H1 (cell line): ENCODE results near the gene SLC24A3. TPM values are rescaled to one million over a fixed set of nuclear protein-coding genes. Genes with fewer than 3 reads are reported as not detected.

Experiments used
- CTCF ChIA-PET: fragments of 300-600 bp; sonication (Branson Sonifier 250); formaldehyde crosslinking; loops from one replicate; lab custom pipeline; 2021; ENCODE audit not compliant: partially characterized antibody; lab: Charles Lee
- POLR2A ChIA-PET: fragments of 300-600 bp; sonication (Branson Sonifier 250); formaldehyde crosslinking; loops from one replicate; lab custom pipeline; 2021; ENCODE audit warnings: inconsistent platforms; ENCODE audit not compliant: partially characterized antibody; lab: Charles Lee
- DNase-seq, 2 experiments: peaks; one replicate each; pipeline versions ENCODE4 v3.0.0 to v3.0.0-alpha.2; 2010 to 2022; ENCODE audit warnings: low spot score in 2 of 2, low read depth in 1 of 2, mixed read lengths in 1 of 2
- FAIRE-seq: peaks from 2 replicates; lab custom pipeline; 2011; peaks lifted over from hg19 to GRCh38; lab: Jason Lieb, UNC
- H2AFZ ChIP-seq: 2 replicates; pipeline ENCODE4 v1.8.1; 2012; ENCODE audit warnings: low read length, inconsistent platforms
- H2AK5ac ChIP-seq: 2 replicates; pipeline ENCODE4 v1.6.1; 2013; ENCODE audit warnings: low read depth, low read length
- H2BK120ac ChIP-seq: replicated peaks from 2 replicates; pipeline ENCODE3; 2013; ENCODE audit warnings: low read depth, low read length, inconsistent platforms
- H2BK12ac ChIP-seq: 2 replicates; pipeline ENCODE4 v1.6.1; 2013; ENCODE audit warnings: low read depth, low read length
- H2BK15ac ChIP-seq: 2 replicates; pipeline ENCODE4 v1.6.1; 2013; ENCODE audit warnings: low read length
- H2BK20ac ChIP-seq: 2 replicates; pipeline ENCODE4 v1.6.1; 2013; ENCODE audit warnings: low read length
- H2BK5ac ChIP-seq: 2 replicates; pipeline ENCODE4 v1.6.1; 2013; ENCODE audit warnings: low read depth, low read length
- H3K14ac ChIP-seq: 2 replicates; pipeline ENCODE4 v1.6.1; 2013; ENCODE audit warnings: inconsistent platforms; ENCODE audit not compliant: insufficient read length
- H3K18ac ChIP-seq: 2 replicates; pipeline ENCODE4 v1.6.1; 2013; ENCODE audit warnings: low read length; ENCODE audit errors: extremely low read depth
- H3K23ac ChIP-seq: 2 replicates; pipeline ENCODE4 v1.6.1; 2013; ENCODE audit warnings: inconsistent platforms; ENCODE audit not compliant: insufficient read length
- H3K23me2 ChIP-seq: 2 replicates; pipeline ENCODE4 v1.6.1; 2013; ENCODE audit warnings: low read depth, low read length
- H3K27ac ChIP-seq: 2 replicates; pipeline ENCODE4 v1.6.1; 2011; ENCODE audit warnings: low read depth, low read length, inconsistent platforms
- H3K27me3 ChIP-seq, 4 experiments: replicated peaks in 1 of 4; 1 replicate in 1 of 4; 2 replicates in 3 of 4; pipeline versions ENCODE4 v1.6.1 to v1.8.1; 2011 to 2013; ENCODE audit warnings: low read length in 3 of 4, mild to moderate bottlenecking in 3 of 4, inconsistent platforms in 2 of 4, mixed read lengths in 2 of 4, moderate library complexity in 1 of 4; ENCODE audit not compliant: control insufficient read depth in 3 of 4, insufficient read depth in 3 of 4; ENCODE audit errors: extremely low read depth in 1 of 4
- H3K36me3 ChIP-seq, 4 experiments: 2 replicates each; pipeline versions ENCODE4 v1.6.1 to v1.8.1; 2011 to 2013; ENCODE audit warnings: mild to moderate bottlenecking in 4 of 4, low read length in 3 of 4, moderate library complexity in 2 of 4, control low read depth in 1 of 4, inconsistent platforms in 1 of 4; ENCODE audit not compliant: insufficient read depth in 4 of 4, control insufficient read depth in 2 of 4
- H3K4ac ChIP-seq: replicated peaks from 2 replicates; pipeline ENCODE3; 2013; ENCODE audit warnings: low read length, low read depth, mixed read lengths, inconsistent platforms; ENCODE audit not compliant: insufficient read length
- H3K4me1 ChIP-seq, 4 experiments: replicated peaks in 1 of 4; 1 replicate in 1 of 4; 2 replicates in 3 of 4; pipeline versions ENCODE4 v1.6.1 to v1.8.1; 2011 to 2013; ENCODE audit warnings: low read length in 3 of 4, inconsistent platforms in 2 of 4, mixed read lengths in 1 of 4; ENCODE audit not compliant: insufficient read depth in 4 of 4, control insufficient read depth in 3 of 4
- H3K4me2 ChIP-seq, 2 experiments: 2 replicates each; pipeline versions ENCODE4 v1.6.1 to v1.8.1; 2011 to 2013; ENCODE audit warnings: low read depth in 2 of 2, low read length in 2 of 2, control low read depth in 1 of 2, inconsistent platforms in 1 of 2, mild to moderate bottlenecking in 1 of 2; ENCODE audit not compliant: insufficient read depth in 1 of 2
- H3K4me3 ChIP-seq, 4 experiments: fragments of 200-600, 300-600 bp in 1 of 4; sonication (generic), shearing (Covaris generic), sonication (Bioruptor Twin) in 1 of 4; 2 replicates each; pipeline versions ENCODE4 v1.5.1 to v1.8.1; 2011 to 2016; ENCODE audit warnings: low read length in 4 of 4, low read depth in 3 of 4, control low read depth in 2 of 4, inconsistent platforms in 2 of 4, mild to moderate bottlenecking in 2 of 4, mixed read lengths in 1 of 4, moderate library complexity in 1 of 4; ENCODE audit not compliant: insufficient read depth in 2 of 4; ENCODE audit errors: extremely low read depth in 1 of 4
- H3K56ac ChIP-seq: replicated peaks from 2 replicates; pipeline ENCODE3; 2013; ENCODE audit warnings: low read depth, mild to moderate bottlenecking, mixed read lengths, low read length, inconsistent platforms; ENCODE audit not compliant: insufficient read length
- H3K79me1 ChIP-seq: 2 replicates; pipeline ENCODE4 v1.6.1; 2013; ENCODE audit warnings: low read depth, low read length, control low read depth
- H3K79me2 ChIP-seq, 2 experiments: 2 replicates each; pipeline versions ENCODE4 v1.6.1 to v1.8.1; 2012 to 2013; ENCODE audit warnings: low read length in 2 of 2, mild to moderate bottlenecking in 2 of 2, inconsistent platforms in 1 of 2; ENCODE audit not compliant: insufficient read depth in 2 of 2, control insufficient read depth in 1 of 2
- H3K9ac ChIP-seq, 4 experiments: replicated peaks in 1 of 4; 1 replicate in 1 of 4; 2 replicates in 3 of 4; pipeline versions ENCODE4 v1.6.1 to v1.8.1; 2011 to 2013; ENCODE audit warnings: low read depth in 3 of 4, low read length in 3 of 4, control low read depth in 2 of 4, mild to moderate bottlenecking in 2 of 4, moderate library complexity in 2 of 4, inconsistent platforms in 1 of 4; ENCODE audit errors: extremely low read depth in 1 of 4
- H3K9me3 ChIP-seq, 2 experiments: 2 replicates each; pipeline versions ENCODE4 v1.6.1 to v1.8.1; 2012 to 2013; ENCODE audit warnings: mild to moderate bottlenecking in 2 of 2, moderate library complexity in 2 of 2, control low read depth in 1 of 2, inconsistent platforms in 1 of 2, low read depth in 1 of 2, low read length in 1 of 2, mixed read lengths in 1 of 2; ENCODE audit not compliant: insufficient read depth in 2 of 2
- H4K20me1 ChIP-seq, 2 experiments: replicated peaks in 1 of 2; 2 replicates each; pipeline versions ENCODE3 to v1.8.1; 2011 to 2013; ENCODE audit warnings: inconsistent platforms in 2 of 2, low read length in 2 of 2, mild to moderate bottlenecking in 1 of 2; ENCODE audit not compliant: insufficient read depth in 2 of 2, control insufficient read depth in 1 of 2
- H4K5ac ChIP-seq: 2 replicates; pipeline ENCODE4 v1.6.1; 2013; ENCODE audit warnings: low read length, low read depth, mixed read lengths, inconsistent platforms; ENCODE audit not compliant: insufficient read length
- H4K8ac ChIP-seq: 2 replicates; pipeline ENCODE4 v1.8.0; 2013; ENCODE audit warnings: mild to moderate bottlenecking, moderate library complexity, low read length, inconsistent platforms; ENCODE audit not compliant: insufficient read depth; ENCODE audit errors: extremely low read depth
- H4K91ac ChIP-seq: replicated peaks from 2 replicates; pipeline ENCODE3; 2013; ENCODE audit warnings: low read length, mixed read lengths, inconsistent platforms; ENCODE audit not compliant: insufficient read length
- ASH2L ChIP-seq: fragments of 200-600, 300-600 bp; sonication (generic); IDR thresholded peaks from one replicate; pipeline ENCODE4 v1.7.1; 2017; ENCODE audit warnings: low read length
- CBX8 ChIP-seq: fragments of 300-800, 300-1000 bp; sonication (generic); IDR thresholded peaks from 2 replicates; pipeline ENCODE4 v1.7.1; 2016; ENCODE audit warnings: low read depth, low read length, borderline replicate concordance
- CEBPB ChIP-seq: IDR thresholded peaks from 2 replicates; pipeline ENCODE4 v1.6.1; 2012; ENCODE audit warnings: low read depth, low read length
- JUND ChIP-seq: IDR thresholded peaks from 2 replicates; pipeline ENCODE4 v1.6.1; 2011; ENCODE audit warnings: mild to moderate bottlenecking, improper control_type of control experiment, low read length
- KDM4A ChIP-seq: IDR thresholded peaks from one replicate; pipeline ENCODE4 v1.7.1; 2012; ENCODE audit warnings: low read depth, mild to moderate bottlenecking, moderate library complexity, low read length, inconsistent platforms; ENCODE audit not compliant: severe bottlenecking
- MAX ChIP-seq: IDR thresholded peaks from 2 replicates; pipeline ENCODE4 v1.6.1; 2012; ENCODE audit warnings: inconsistent platforms
- NRF1 ChIP-seq: IDR thresholded peaks from 2 replicates; pipeline ENCODE4 v1.6.1; 2011; ENCODE audit warnings: mild to moderate bottlenecking, low read depth, low read length, improper control_type of control experiment
- POLR2A ChIP-seq, 2 experiments: IDR thresholded peaks; 1 replicate in 1 of 2; 2 replicates in 1 of 2; pipeline ENCODE4 v1.6.1; 2011; ENCODE audit warnings: low read depth in 2 of 2, low read length in 2 of 2, mild to moderate bottlenecking in 2 of 2; ENCODE audit errors: control extremely low read depth in 1 of 2
- POLR2AphosphoS5 ChIP-seq: IDR thresholded peaks from 2 replicates; pipeline ENCODE4 v1.6.1; 2011; ENCODE audit warnings: low read depth, low read length
- RAD21 ChIP-seq, 2 experiments: IDR thresholded peaks in 1 of 2; conservative IDR thresholded peaks in 1 of 2; 2 replicates each; pipeline ENCODE4 v1.6.1; 2011; ENCODE audit warnings: low read depth in 2 of 2, low read length in 2 of 2, improper control_type of control experiment in 1 of 2, inconsistent platforms in 1 of 2, mild to moderate bottlenecking in 1 of 2, moderate library complexity in 1 of 2
- SP4 ChIP-seq: IDR thresholded peaks from 2 replicates; pipeline ENCODE4 v1.6.1; 2012; ENCODE audit warnings: low read length, inconsistent platforms
- TAF7 ChIP-seq: optimal IDR thresholded peaks from 2 replicates; pipeline ENCODE3; 2011; ENCODE audit warnings: low read depth, mild to moderate bottlenecking, inconsistent platforms, low read length, moderate library complexity, borderline replicate concordance
- WGBS, 2 experiments: shearing (Covaris generic) in 1 of 2; methylation state at CpG; one replicate each; pipeline versions ENCODE4 v1.1.6 to v1.1.7; 2013 to 2015; ENCODE audit warnings: low lambda C conversion rate in 2 of 2, mixed read lengths in 2 of 2, inconsistent platforms in 1 of 2, low coverage in 1 of 2, missing lambda C conversion rate in 1 of 2; ENCODE audit not compliant: insufficient replicate concordance in 2 of 2, insufficient coverage in 1 of 2, insufficient read length in 1 of 2; ENCODE audit errors: extremely low coverage in 1 of 2, missing lambda C conversion rate in 1 of 2; 5-methylcytosine and 5-hydroxymethylcytosine counted together
- polyA plus RNA-seq, 7 experiments: library from polyadenylated mRNA; depleted of rRNA in 3 of 7; stranded (reverse) in 5 of 7; unstranded in 2 of 7; fragments of >200 nt in 5 of 7; fragments of 200-250 nt in 2 of 7; gene quantifications; 1 replicate in 5 of 7; 2 replicates in 1 of 7; 4 replicates in 1 of 7; pipeline versions ENCODE4 v1.2.1 to v1.2.3, GENCODE V29; 2011 to 2013; ENCODE audit warnings: missing spikeins in 2 of 7, mixed read lengths in 2 of 7
- total RNA-seq: library from RNA; stranded (reverse); fragmentation: NEBNext Ultra II Directional; extraction: Animal tissue kit (Norgen Biotek cat#: 25700); gene quantifications from 2 replicates; pipeline ENCODE4 v1.2.1, GENCODE V29; 2021

SLC24A3 gene
- total and polyA plus RNA-seq, 2 of the 8 experiments (the other 6 are each of a cell fraction or from before 2014, with no cell fraction given): 4.5 to 6.3 TPM

- Histone ChIP-seq H3K23ac (no peak overlapping the region), H2BK5ac (no peak overlapping the region), H2BK15ac (0 out of 2 replicates have a peak overlapping the region, but pooled peaks have one; percentile 61), H4K91ac (no peak overlapping the region), H4K5ac (no peak overlapping the region), H3K4me1 (no peaks in the 10 kb centered on the region), H3K27me3 (no peaks in the 10 kb centered on the region), H3K4ac (no peak overlapping the region), H2BK20ac (no peak overlapping the region), H3K4me3 (no peak overlapping the region), H3K27ac (no peak overlapping the region), H3K9ac (no peak overlapping the region), H4K20me1 (no peaks in the 10 kb centered on the region), H2BK12ac (no peak overlapping the region), H3K79me1 (no peaks in the 10 kb centered on the region), H3K23me2 (no peaks in the 10 kb centered on the region), H3K56ac (no peak overlapping the region), H3K9me3 (no peaks in the 10 kb centered on the region), H3K14ac (no peak overlapping the region), H3K18ac (no peak overlapping the region), H2AFZ (no peak overlapping the region), H3K79me2 (no peaks in the 10 kb centered on the region), H3K4me2 (no peak overlapping the region), H2AK5ac (no peak overlapping the region), H4K8ac (no peak overlapping the region), H2BK120ac (no peak overlapping the region), H3K36me3 (no peaks in the 10 kb centered on the region)
- DNase-seq: no peak
- TF ChIP-seq KDM4A (no peak), MAX (no peak), CEBPB (no peak), ASH2L (no peak), TAF7 (no peak), RAD21 (IDR thresholded peaks at IDR 0.05 in 1 of 2, conservative IDR thresholded peaks at IDR 0.05 in 1 of 2; ENCODE audit: low read depth in 2 of 2, low read length in 2 of 2) (no peak), JUND (no peak), SP4 (no peak), CBX8 (no peak), POLR2AphosphoS5 (no peak), POLR2A (IDR thresholded peaks at IDR 0.05; ENCODE audit: control extremely low read depth in 1 of 2, low read depth in 2 of 2, low read length in 2 of 2) (no peak), NRF1 (no peak)
- CTCF ChIA-PET: interaction anchor here (1.3 kb wide), 1 partner anchor 14 kb away, joined by 3 read pairs; no protein-coding TSS in a partner anchor
- POLR2A ChIA-PET: no interaction called here
- FAIRE-seq: no peak
- WGBS, 2 experiments: 97% methylated on average over 17 of the region's 17 CpGs; no CpG with 5 or more reads in 1 of the 2 experiments
These were observed 164.2 kb downstream of the SLC24A3 start for GRCh38 chr20:19376451-19377229.
